Fibroblast of lung (primary cell): ENCODE data around the gene PCSK4. TPM values are rescaled to one million over a fixed set of nuclear protein-coding genes. Genes with fewer than 3 reads are reported as not detected.

Experiments used
- DNase-seq, 2 donors: peaks; one replicate each; pipeline versions ENCODE4 v3.0.0 to v3.0.0-alpha.2; 2010; ENCODE audit warnings: low read depth in 2 of 2
- H2AFZ ChIP-seq: 2 replicates; pipeline ENCODE4 v1.5.1; 2012; ENCODE audit warnings: low read length, control low read depth, inconsistent platforms
- H3K27ac ChIP-seq: 2 replicates; pipeline ENCODE4 v1.5.1; 2011; ENCODE audit warnings: low read length, control low read depth; ENCODE audit not compliant: insufficient read depth
- H3K27me3 ChIP-seq: 2 replicates; pipeline ENCODE4 v1.5.1; 2011; ENCODE audit warnings: mild to moderate bottlenecking, low read length; ENCODE audit not compliant: control insufficient read depth, insufficient read depth
- H3K36me3 ChIP-seq: 2 replicates; pipeline ENCODE4 v1.5.1; 2011; ENCODE audit warnings: low read length; ENCODE audit not compliant: control insufficient read depth, insufficient read depth
- H3K4me1 ChIP-seq: 2 replicates; pipeline ENCODE4 v1.5.1; 2011; ENCODE audit warnings: low read length; ENCODE audit not compliant: control insufficient read depth, insufficient read depth; ENCODE audit errors: extremely low read depth
- H3K4me2 ChIP-seq: 2 replicates; pipeline ENCODE4 v1.5.1; 2011; ENCODE audit warnings: low read length, control low read depth; ENCODE audit not compliant: insufficient read depth; ENCODE audit errors: extremely low read depth
- H3K4me3 ChIP-seq, 4 experiments: fragments of 200-600 bp in 1 of 4; sonication (generic) in 1 of 4; replicated peaks in 1 of 4; 2 replicates each; pipeline ENCODE4 v1.5.1; 2011 to 2016; ENCODE audit warnings: low read length in 4 of 4, low read depth in 3 of 4, mild to moderate bottlenecking in 3 of 4, control low read depth in 2 of 4, inconsistent platforms in 1 of 4, mixed read lengths in 1 of 4; ENCODE audit not compliant: insufficient read depth in 1 of 4; ENCODE audit errors: control extremely low read depth in 1 of 4
- H3K79me2 ChIP-seq: 2 replicates; pipeline ENCODE4 v1.5.1; 2012; ENCODE audit warnings: mild to moderate bottlenecking, low read length, inconsistent platforms; ENCODE audit not compliant: control insufficient read depth, insufficient read depth
- H3K9ac ChIP-seq: 2 replicates; pipeline ENCODE4 v1.5.1; 2011; ENCODE audit warnings: mild to moderate bottlenecking, low read length, control low read depth; ENCODE audit not compliant: insufficient read depth
- H3K9me3 ChIP-seq: 2 replicates; pipeline ENCODE4 v1.5.1; 2012; ENCODE audit warnings: low read depth, low read length; ENCODE audit not compliant: control insufficient read depth, insufficient read depth
- H4K20me1 ChIP-seq: 2 replicates; pipeline ENCODE4 v1.5.1; 2011; ENCODE audit warnings: low read length; ENCODE audit not compliant: control insufficient read depth, insufficient read depth; ENCODE audit errors: extremely low read depth
- EZH2 ChIP-seq: IDR thresholded peaks from 2 replicates; pipeline ENCODE4 v1.5.1; 2012; ENCODE audit warnings: low read length, control low read depth, mild to moderate bottlenecking; ENCODE audit errors: missing control alignments
- polyA plus RNA-seq, 2 donors: library from polyadenylated mRNA; depleted of rRNA in 1 of 2; stranded (reverse) in 1 of 2; unstranded in 1 of 2; fragments of >200 nt; gene quantifications; 2 replicates each; pipeline ENCODE4 v1.2.1, GENCODE V29; 2011 to 2012; ENCODE audit warnings: missing spikeins in 1 of 2
- total RNA-seq: library from RNA; depleted of rRNA; stranded (reverse); fragments of >200 nt; gene quantifications from 2 replicates; pipeline ENCODE4 v1.2.1, GENCODE V29; 2014
- TF ChIP-seq, protein P1 (sequence below), 2 donors: IDR thresholded peaks in 1 of 2; conservative IDR thresholded peaks in 1 of 2; 1 replicate in 1 of 2; 2 replicates in 1 of 2; pipeline ENCODE4 v1.5.1; 2011 to 2012; ENCODE audit warnings: low read length in 2 of 2, control low read depth in 1 of 2, inconsistent platforms in 1 of 2, low read depth in 1 of 2, mild to moderate bottlenecking in 1 of 2

The PCSK4 gene
- total and polyA plus RNA-seq, 2 donors (not counting 1 experiment from before 2014, with no cell fraction given), result 0.28 to 3.5 TPM

DNA sequence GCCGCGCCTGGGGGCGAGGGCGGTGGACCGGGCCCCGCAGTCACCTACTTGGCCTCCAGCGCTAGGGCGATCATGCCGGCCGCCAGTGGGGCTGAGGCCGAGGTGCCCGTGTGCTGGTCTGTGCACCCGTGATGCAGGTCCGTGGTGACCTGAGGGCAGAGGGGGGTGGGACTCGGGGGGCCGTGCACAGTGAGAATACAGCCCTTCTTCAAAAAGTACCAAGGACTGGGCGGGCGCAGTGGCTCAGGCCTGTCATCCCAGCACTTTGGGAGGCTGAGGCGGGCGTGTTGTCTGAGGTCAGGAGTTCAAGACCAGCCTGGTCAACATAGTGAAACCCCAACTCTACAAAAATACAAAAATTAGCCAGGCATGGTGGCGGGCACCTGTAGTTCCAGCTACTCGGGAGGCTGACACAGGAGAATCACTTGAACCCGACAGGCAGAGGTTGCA, 6.1 kb downstream of the PCSK4 start:
- TF ChIP-seq, protein P1, sequence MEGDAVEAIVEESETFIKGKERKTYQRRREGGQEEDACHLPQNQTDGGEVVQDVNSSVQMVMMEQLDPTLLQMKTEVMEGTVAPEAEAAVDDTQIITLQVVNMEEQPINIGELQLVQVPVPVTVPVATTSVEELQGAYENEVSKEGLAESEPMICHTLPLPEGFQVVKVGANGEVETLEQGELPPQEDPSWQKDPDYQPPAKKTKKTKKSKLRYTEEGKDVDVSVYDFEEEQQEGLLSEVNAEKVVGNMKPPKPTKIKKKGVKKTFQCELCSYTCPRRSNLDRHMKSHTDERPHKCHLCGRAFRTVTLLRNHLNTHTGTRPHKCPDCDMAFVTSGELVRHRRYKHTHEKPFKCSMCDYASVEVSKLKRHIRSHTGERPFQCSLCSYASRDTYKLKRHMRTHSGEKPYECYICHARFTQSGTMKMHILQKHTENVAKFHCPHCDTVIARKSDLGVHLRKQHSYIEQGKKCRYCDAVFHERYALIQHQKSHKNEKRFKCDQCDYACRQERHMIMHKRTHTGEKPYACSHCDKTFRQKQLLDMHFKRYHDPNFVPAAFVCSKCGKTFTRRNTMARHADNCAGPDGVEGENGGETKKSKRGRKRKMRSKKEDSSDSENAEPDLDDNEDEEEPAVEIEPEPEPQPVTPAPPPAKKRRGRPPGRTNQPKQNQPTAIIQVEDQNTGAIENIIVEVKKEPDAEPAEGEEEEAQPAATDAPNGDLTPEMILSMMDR (conservative IDR thresholded peaks at IDR 0.05 in 1 of 2, IDR thresholded peaks at IDR 0.05 in 1 of 2; ENCODE audit: low read depth in 1 of 2, low read length in 2 of 2), result no peak
- no peak for TF ChIP-seq EZH2
- Histone ChIP-seq H3K9ac (no peak overlapping the region), H4K20me1 (no peaks in the 10 kb centered on the region), H3K4me1 (no peaks in the 10 kb centered on the region), H3K27me3 (no peaks in the 10 kb centered on the region), H3K79me2 (no peaks in the 10 kb centered on the region), H3K36me3 (no peaks in the 10 kb centered on the region), H3K27ac (no peak overlapping the region), H3K4me2 (no peak overlapping the region), H3K9me3 (no peaks in the 10 kb centered on the region), H3K4me3 (no peak overlapping the region), H2AFZ (no peak overlapping the region)
- DNase-seq, result no peak

DNA sequence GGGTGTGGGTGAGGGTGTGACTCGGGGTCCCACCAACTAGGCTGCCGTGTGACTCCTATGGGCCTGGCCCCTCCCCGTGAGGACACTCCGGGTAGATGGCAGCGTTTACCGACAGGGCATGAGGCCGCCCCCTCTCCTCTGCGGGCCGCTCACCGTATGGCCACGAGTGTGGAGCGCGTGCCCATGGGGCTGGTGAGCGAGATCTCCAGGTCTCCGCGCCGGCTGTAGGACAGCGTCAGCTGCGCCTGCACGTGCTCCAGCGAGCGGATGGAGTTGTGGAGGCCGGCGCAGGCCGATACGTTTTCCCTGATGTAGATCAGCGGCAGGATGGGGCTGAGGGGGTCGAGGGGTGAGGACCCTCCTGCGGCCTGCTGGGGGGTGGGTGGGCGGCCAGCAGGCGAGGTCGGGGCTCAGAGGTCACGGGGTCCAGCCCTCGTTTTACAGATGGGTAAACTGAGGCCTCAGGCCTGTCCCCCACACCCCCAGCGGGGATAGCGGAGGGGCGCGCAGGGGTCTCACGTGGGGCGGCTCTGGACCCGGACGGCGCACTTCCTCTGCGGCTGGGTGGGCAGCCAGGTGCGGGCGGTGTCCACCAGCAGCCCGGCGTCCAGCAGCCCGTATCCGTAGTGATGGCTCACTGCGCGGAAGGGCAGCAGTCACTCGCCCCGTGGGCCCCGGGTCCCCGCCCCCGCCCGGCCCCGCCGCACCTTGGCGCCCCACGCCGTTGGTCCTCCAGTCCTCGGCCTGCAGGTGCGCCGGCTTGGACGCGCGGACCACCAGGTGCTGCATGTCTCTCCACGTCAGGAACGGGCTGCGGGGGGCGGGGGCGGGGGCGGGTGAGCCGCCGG, 6.8 kb downstream of the PCSK4 start:
- Histone ChIP-seq H2AFZ (no peak overlapping the region), H3K79me2 (peaks cover 4% of the 10 kb centered on the region), H3K9me3 (no peaks in the 10 kb centered on the region), H3K4me1 (no peaks in the 10 kb centered on the region), H4K20me1 (no peaks in the 10 kb centered on the region), H3K27me3 (no peaks in the 10 kb centered on the region), H3K27ac (no peak overlapping the region), H3K4me3 (no peak overlapping the region), H3K36me3 (no peaks in the 10 kb centered on the region), H3K9ac (no peak overlapping the region), H3K4me2 (no peak overlapping the region)
- DNase-seq, result no peak
- no peak for TF ChIP-seq EZH2
- TF ChIP-seq, protein P1 (conservative IDR thresholded peaks at IDR 0.05 in 1 of 2, IDR thresholded peaks at IDR 0.05 in 1 of 2; ENCODE audit: low read depth in 1 of 2, low read length in 2 of 2), result no peak

DNA sequence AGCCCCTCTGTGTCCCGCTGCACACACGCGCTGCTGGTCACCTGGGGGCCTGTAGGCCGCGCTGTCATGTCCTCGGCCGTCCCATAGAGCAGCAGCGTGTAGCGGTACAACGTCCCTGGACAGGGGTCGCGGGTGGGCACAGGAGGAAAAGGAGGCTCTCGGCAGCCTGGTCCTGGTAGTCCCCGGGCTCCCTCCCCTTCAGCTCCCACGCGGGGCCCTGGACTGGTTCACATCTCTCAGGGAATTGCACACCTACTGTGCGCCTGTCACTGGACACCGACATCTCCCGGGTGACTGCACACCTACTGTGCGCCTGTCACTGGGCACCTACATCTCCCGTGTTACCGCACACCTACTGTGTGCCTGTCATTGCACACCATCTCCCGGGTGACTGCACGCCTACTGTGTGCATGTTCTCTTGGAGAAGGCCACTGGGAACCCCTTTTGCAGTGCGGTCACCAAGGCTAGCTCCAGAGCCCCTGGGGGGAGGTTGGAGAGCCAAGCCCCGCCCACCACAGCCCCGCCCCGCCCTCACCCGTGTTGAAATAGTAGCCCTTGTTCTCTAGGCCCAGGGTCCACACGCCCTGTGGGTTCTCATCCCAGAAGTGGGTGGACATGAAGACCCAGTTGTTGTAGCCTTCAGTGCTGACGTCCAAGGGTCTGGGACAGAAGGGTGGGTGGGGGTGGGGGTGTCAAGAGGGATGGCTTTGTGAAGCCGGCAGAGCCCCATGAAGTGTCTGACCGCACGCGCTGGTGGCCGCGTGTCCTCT, 7.6 kb downstream of the PCSK4 start:
- H3K9ac ChIP-seq, result no peak overlapping the region
- H3K4me2 ChIP-seq, result no peak overlapping the region
- H3K79me2 ChIP-seq, result peaks cover 6% of the 10 kb centered on the region
- H3K9me3 ChIP-seq, result no peaks in the 10 kb centered on the region
- no peaks in the 10 kb centered on the region for H3K27me3 ChIP-seq
- TF ChIP-seq, protein P1 (conservative IDR thresholded peaks at IDR 0.05 in 1 of 2, IDR thresholded peaks at IDR 0.05 in 1 of 2; ENCODE audit: low read depth in 1 of 2, low read length in 2 of 2), result no peak
- TF ChIP-seq EZH2, result no peak
- no peaks in the 10 kb centered on the region for H3K4me1 ChIP-seq
- no peak overlapping the region for H3K4me3 ChIP-seq
- no peaks in the 10 kb centered on the region for H4K20me1 ChIP-seq
- no peak for DNase-seq
- no peak overlapping the region for H3K27ac ChIP-seq
- no peaks in the 10 kb centered on the region for H3K36me3 ChIP-seq
- no peak overlapping the region for H2AFZ ChIP-seq
